Right renal pelvis (tissue), 4 donors: ENCODE results near the gene CNOT10. TPM values are rescaled to one million over a fixed set of nuclear protein-coding genes. Genes with fewer than 3 reads are reported as not detected.
"Not testable (repeated sequence)": the region's sequence is repeated elsewhere in the genome, so short reads cannot be mapped to it uniquely, and the experiment has no call there.

Experiments
- DNase-seq, 4 donors: peaks; one replicate each; pipeline ENCODE4 v3.0.0-alpha.2; 2013; ENCODE audit warnings: low read depth in 4 of 4, low spot score in 3 of 4, missing footprints in 1 of 4
- polyA plus RNA-seq, 4 donors: library from polyadenylated mRNA; unstranded; fragments of 120-200 nt; gene quantifications; one replicate each; pipeline ENCODE4 v1.2.1, GENCODE V29; 2013; ENCODE audit not compliant: insufficient read length in 4 of 4

Gene CNOT10
- polyA plus RNA-seq, 4 donors, result 39.4 to 52.8 (median 49.0) TPM

DNA sequence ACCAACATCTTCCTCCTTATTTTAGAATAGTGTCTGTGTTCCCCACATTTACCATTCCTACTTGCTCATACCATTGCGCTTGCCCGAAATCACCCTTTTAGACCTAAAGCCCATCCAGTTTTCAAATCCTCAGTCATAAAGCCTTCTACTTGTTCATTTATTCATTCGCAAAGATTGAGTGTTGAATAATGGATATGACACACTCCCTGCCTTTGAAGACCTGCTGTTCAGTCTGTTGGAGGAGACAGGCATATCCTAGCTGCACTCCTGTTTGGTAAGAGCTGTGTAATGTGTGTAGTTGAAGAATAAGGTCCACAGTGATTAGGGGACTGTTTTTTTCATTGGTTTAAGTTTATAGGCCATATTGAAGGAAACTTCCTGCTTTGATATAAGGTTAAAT lies 1.7 kb downstream of the CNOT10 start:
- DNase-seq, result no peak

DNA sequence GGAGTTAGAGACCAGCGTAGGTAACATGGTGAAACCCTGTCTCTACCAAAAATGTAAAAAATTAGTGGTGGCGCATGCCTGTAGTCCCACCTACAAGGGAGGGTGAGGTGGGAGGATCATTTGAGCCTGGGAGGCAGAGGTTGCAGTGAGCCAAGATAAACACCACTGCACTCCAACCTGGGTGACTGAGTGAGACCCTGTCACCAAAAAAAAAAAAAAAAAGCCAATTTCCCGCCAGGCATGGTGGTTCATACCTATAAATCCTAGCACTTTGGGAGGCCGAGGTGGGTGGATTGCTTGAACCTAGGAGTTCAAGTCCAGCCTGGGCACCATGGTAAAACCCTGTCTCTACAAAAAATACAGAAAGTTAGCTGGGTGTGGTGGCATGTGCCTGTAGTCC lies 6.9 kb downstream of the CNOT10 start:
- DNase-seq, result no peak

DNA sequence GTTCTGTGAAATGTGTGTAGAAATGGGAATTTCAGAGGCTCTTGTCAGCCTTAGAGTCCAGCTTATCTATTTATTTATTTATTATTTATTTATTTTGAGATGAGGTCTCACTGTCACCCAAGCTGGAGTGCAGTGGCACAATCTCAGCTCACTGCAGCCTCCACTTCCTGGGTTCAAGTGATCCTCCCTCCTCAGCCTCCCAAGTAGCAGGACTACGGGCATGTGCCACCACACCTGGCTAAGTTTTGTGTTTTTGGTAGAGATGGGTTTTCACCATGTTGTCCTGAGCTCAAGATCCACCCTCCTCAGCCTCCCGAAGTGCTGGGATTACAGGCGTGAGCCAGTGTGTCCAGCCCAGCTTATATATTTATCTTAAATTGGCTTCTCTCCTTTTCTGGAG lies 11.5 kb downstream of the CNOT10 start:
- DNase-seq, result no peak

DNA sequence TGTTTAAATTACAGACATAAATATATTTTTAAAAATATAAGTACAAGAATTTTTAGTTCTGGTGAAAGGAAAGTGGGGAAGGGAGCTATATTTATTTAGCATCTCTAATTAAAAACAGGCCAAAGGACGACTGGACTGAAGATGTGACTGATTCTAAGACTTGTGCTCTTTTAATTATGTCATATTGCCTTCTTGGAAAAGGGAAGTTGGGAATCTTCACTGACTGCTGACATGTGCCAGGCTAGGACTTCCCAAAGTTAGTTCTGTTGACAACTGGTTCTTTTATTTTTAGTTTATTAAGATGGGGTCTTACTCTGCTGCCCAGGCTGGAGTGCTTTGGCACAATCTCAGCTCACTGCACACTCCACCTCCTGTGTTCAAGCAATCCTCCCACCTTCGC lies 13.5 kb downstream of the CNOT10 start:
- DNase-seq, result no peak

DNA sequence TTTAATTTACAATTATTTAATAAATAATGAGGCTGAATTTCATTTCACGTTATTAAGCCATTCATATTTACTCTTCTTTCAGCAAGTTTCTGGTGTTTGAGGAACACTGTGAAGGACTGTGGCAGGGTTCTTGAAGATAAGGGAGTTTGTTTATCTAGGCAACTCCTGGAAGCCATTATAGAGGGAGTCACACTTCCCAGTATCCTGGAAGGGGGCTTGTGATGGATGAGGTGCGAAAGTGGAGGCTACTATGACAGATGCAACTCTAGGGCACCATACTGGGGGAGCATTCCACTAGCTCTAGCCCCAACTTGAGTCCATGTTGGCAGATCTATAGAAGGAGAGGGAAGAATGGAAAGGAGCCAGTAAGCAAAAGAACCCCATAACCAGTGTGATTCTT lies 14.4 kb downstream of the CNOT10 start:
- DNase-seq, result no peak

DNA sequence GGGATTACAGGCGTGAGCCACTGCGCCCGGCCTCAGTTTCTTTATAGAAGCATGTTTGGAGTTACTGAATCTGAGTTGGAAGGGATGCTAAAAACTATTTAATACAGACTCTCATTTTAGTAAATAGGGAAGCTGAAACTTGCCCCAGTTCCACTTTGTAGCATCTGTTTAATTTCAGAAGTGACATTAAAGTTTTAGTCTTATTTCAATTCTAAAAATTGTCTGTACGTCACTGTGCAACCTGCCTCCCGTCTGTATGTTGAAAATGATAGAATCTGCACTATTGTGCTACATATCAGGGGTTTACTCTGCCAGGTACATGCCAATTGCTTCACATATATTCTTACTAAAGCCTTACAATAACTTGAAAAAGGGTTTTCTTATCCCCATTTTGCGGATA lies 15.3 kb downstream of the CNOT10 start:
- no peak for DNase-seq

DNA sequence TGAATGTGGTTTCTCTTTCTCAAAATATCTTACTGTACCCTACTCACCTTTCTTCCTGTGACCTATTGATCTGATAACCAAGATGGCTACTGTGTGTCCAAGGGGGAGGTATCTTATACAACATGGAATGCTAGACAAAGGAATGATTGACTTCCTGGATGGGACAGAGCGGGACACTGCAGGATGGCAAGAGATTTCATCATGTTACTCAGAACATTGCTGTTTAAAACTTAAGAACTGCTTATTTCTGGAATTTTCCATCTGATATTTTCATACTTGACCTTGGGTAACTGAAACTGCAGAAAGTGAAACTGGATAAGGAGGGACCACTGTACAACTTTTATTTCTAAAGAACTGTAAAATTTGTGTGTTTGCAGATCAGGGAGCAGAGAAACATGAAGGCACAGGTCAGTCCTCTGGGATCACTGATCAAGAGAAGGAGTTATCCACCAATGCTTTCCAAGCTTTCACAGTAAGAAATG lies 18.5 kb downstream of the CNOT10 start:
- DNase-seq, result no peak

DNA sequence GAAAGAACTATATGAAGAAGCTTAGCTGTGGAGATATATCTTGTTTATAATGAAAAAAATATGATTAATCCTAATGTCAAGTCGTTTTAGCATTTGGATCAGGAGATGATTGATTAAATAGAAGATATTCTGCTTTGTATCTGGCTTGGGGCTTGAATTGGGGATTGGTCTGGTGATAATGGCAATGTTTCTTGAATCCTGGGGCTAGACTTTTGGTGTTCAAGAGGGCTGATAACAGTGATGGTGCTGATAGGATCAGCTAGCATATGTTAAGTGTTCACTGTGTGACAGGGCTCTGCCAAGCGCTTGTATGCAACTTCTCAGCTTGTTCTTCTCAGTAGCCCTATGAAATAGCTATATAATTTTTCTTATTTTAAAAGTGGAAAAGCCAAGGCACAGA lies 20.2 kb downstream of the CNOT10 start:
- no peak for DNase-seq

DNA sequence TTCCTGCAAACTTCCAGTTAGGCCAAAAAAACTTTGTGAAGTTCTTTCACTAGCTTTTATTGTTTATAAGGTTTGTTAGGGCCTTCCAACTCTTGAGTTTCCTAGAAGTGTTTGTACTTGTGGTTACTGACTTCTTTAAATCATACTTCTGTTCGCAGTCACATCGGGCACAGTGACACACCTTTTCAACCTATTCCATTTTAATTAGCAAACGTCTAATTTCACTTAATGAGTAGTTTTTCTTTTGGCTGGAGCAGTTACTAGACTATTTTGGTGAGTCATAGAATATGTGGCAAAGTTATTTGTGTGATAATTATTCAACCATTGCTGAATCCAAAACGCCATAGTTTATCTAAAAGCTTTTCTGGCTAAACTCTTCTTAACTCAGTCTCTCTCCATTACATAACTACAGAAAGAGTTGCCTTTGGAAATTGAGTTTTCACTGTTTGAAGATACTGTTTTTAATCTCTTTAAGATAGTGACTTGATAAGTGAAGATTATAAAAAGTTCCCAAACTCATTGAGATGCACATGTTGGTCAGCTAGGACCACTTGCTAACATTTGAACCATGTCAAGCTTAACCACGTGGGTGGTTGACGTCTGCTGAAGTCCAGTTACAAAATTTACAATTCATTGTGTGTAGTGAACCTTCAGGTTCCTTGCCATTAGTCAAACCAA lies 21.5 kb downstream of the CNOT10 start:
- DNase-seq, result no peak

DNA sequence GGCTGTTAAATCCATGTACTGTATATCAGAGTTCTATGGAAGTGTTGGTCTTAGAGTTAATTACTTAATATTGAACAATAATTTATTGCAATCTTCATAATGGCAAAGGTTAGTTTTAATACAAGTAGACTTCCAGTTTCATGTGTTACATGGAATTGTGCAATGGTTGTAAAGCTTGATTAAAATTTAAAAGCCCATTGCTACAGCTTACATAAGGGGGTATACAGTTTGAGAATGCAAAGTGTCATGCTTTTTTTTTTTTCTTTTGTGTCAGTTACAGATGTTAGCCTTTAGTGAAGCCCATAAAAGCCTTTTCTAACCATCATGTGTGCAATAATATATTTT lies 22.0 kb downstream of the CNOT10 start:
- no peak for DNase-seq

DNA sequence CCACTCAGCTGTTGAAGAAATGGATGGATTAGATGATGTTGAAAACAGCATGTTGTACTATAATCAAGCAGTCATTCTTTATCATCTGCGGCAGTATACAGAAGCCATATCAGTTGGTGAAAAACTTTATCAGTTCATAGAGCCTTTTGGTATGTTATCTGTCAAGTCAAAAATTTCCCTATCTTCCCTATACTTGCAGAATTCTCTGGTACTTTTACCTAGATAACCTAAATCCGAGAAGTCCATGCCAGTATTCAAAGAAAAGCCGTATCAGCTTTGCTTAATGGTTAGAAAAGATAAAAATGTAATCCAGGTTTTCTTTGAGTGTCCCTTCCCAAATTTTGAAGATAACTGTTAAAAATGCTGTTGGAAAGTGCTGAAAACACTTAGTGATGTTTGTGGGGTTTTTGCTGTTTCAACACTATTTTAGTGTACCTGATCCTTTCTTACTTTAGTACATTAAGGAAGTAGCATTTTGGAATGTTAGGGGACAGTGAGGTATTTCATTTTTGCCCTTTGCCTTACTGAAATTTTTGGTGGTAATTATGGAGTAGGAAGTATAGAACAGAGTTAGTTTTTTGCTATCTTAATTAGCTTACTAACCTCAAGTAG lies 23.8 kb downstream of the CNOT10 start:
- DNase-seq, result no peak

DNA sequence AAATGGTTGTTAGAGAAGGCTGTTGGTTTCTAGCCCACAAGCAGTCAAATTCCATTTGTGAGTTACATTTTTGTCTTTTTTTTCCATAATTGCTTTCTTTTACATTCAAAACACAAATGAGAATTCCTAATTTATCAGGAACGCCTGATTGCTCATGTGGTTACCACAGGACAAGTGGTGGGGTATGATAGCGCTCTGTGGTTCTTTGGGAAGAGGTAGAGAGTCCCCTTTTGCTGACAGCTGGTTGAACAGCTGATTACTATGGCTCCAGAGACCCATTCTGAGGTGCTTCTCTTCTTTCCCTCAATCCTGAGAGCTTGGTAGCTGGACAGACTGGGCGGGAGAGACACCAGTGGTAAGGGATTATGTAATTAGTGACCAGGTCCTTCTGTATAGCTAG lies 24.4 kb downstream of the CNOT10 start:
- no peak for DNase-seq

DNA sequence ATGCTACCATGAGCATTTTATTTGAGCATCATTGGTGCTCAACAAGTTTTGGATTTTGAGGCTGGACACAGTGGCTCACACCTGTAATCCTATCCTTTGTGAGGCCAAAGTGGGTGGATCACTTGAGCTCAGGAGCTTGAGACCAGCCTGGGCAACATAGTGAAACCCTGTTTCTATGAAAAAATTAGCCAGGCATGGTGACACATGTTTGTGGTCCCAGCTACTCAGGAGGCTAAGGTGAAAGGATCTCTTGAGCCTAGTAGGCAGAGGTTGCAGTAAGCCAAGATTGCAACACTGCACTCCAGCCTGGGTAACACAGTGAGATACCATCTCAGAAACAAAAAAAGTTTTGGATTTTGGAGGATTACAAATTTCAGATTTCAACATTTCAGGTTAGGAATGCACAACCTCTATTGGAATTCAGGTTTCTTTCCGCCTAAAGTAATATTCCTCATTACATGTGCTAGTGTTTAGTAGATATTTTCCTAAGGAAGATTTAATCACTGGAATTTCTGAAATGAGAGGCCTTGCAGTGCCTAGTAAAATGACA lies 27.6 kb downstream of the CNOT10 start:
- no peak for DNase-seq

DNA sequence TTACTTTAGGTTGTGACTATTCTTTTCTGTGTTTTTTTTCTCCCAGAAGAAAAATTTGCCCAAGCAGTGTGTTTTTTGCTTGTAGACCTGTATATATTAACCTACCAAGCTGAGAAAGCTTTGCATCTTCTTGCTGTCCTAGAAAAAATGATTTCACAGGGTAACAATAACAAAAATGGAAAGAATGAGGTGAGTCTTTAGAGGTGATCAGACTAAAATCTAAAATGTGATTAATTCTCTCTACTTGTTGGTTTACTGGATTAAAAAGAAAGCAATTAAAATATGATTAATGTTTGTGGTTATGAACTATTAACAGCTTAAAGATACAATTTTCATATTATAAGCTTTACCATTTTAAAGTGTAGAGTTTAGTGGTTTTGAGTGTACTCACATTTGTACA lies 28.2 kb downstream of the CNOT10 start:
- no peak for DNase-seq

DNA sequence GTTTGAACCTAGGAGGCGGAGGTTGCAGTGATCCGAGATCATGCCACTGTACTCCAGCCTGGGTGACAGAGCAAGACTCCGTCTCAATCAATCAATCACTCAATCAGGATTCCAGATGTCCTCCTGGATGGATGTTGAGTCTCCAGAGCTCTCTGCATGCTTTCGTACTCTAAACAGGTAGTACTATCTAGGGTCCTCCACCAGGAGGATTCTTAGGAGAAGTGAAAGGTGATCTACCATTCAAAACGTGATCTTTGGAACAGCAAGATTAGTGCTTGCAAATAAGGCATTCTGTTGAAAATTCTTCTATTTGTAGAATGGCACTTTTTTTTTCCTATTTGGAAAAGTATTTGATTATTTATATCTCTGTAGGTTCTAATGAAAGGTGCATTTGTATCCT lies 34.3 kb downstream of the CNOT10 start:
- no peak for DNase-seq

DNA sequence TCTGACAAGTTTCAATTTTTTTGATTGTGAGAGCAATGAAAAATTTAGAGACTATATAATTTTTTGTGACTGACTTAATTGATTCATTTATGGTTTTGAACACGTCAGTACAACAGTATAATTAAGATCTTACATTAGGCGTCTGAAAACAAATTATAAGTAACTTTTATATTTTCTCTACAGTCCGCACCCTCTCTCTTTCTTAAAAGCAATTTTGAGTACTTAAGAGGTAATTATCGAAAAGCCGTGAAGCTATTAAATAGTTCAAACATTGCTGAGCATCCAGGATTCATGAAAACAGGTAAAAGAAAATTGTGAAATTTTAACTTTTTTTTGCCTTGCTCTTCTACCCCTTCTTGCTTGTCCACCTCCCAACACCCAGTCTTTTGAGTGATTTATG lies 34.9 kb downstream of the CNOT10 start:
- DNase-seq, result no peak

DNA sequence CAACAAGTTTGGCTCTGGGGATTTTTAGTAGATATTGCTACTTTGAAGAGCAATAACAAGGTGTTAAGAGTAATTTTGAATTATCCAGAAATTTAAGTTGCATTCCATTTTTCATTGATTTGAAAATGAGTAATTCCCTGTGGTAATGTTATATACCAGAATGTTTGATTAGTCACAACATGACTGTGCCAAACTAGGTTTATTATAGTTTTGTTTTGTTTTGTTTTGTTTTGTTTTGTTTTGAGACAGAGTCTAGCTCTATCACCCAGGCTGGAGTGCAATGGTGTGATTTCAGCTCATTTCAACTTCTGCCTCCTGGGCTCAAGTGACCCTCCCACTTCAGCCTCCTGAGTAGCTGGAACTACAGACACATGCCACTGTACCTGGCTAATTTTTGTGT lies 40.7 kb downstream of the CNOT10 start:
- no peak for DNase-seq

DNA sequence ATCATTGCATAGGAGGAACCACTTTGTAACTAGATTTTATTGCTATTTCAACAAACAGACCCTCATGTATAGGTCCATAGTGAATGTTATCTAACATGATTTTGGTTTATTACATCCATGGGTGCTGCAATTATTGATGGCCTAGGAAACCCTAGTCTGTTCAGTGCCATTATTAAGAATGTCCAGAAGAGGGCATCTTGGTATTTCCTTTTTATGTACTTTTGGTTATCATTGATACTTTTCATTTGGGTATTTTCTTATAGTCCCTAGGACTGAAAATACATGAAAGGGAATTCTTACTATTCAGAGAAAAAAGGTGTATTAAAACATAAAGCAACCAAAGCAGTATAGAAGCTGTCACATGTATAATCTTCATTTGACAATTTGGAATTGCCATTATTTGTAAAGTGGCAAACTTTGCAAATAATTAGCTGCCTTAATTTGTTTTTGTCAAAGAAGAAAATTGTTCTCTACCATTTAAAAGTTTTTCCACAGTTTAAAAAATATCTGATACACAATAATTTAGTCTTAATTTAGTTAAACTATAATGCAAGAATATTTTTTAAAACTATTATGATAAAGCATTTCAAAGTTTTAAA lies 48.7 kb downstream of the CNOT10 start:
- no peak for DNase-seq

DNA sequence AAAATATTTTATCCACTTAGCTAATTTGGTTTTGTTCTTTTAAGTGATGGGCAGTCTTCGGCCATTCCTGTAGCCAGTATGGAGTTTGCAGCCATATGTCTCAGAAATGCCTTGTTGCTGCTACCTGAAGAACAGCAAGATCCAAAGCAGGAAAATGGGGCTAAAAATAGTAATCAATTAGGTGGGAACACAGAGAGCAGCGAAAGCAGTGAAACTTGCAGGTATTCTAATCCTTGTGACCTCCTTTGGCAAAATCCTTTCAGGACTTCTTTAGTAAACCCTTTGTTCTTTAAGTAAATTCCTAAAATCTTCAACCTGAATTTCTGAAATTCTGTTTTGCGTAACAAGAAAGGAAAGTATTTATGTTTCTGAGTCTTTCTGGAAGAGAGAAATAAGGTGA lies 49.8 kb downstream of the CNOT10 start:
- DNase-seq, result no peak

DNA sequence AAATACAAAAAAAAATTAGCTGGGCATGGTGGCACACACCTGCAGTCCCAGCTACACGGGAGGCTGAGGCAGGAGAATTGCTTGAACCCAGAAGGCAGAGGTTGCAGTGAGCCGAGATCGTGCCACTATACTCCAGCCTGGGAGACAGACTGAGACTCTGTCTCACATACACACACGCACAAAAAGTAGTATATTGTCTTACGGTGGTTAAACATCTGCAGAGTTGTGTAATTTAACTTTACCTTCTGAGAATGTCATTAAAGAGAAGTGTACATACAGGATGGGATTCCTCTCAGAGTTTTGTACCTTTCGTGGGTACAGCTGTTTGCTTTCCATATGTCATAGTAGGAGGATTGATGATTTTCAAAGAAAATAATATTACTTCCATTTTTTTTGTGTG lies 58.5 kb downstream of the CNOT10 start:
- not testable (repeated sequence) for DNase-seq

DNA sequence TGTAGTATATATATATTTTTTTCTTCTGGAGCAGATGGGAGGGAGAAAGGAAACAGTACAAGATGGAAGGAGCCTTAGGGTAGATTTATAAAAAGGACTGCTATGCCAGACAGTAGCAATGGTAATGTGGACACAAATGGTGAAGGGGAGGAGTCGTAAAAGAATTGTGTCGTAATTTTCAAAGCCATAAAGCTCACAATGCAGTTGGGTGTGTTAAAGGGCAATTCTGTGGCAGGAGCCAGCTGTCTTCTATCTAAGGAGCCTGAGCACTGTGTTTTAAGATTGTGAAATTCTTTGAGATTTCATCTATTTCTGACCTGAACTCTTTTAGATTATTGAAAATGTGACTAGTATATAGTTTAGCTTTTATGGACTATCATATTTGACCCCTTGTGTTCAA lies 58.9 kb downstream of the CNOT10 start:
- DNase-seq, result peak in 2 of 4 donors; percentile 12 to 18

DNA sequence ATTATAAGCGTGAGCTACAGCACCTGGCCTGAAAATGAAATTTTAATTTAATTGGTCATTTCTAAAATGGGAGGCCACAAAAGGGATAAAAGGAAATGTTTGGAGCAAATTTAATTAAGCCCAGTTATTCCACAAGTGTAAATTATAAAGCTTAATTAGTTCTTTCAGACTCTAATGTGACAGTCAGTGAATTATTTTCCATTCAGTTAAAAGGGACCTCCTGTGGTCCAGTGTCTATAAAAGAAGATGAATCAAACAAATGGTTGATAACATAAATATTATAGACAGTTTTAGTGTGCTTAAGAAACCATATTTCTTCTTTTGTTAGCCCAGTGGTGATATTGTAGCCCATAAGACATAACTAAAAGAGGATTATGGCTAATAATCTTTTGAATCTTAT lies 66.4 kb downstream of the CNOT10 start:
- DNase-seq, result no peak
